GM23248 (cell line): ENCODE results near the gene PRPSAP2. TPM values are rescaled to one million over a fixed set of nuclear protein-coding genes. Genes with fewer than 3 reads are reported as not detected.

Experiments used
- DNase-seq: peaks from one replicate; pipeline ENCODE4 v3.0.0-alpha.2; 2015
- H2AFZ ChIP-seq: fragments of 200-600 bp; sonication (generic); 2 replicates; pipeline ENCODE4 v1.6.1; 2016; ENCODE audit warnings: antibody characterized with exemption
- H3F3A ChIP-seq: fragments of 200-600 bp; sonication (generic); 2 replicates; pipeline ENCODE4 v1.6.1; 2016; ENCODE audit warnings: mild to moderate bottlenecking, antibody characterized with exemption, mixed run types; ENCODE audit not compliant: insufficient read depth
- H3K27ac ChIP-seq: fragments of 200-600 bp; sonication (generic); 2 replicates; pipeline ENCODE4 v1.5.1; 2016; ENCODE audit warnings: mild to moderate bottlenecking
- H3K27me3 ChIP-seq: fragments of 200-600 bp; sonication (generic); replicated peaks from 2 replicates; pipeline ENCODE4 v1.6.1; 2016; ENCODE audit warnings: mild to moderate bottlenecking; ENCODE audit not compliant: insufficient read depth
- H3K36me3 ChIP-seq: fragments of 200-600 bp; sonication (generic); 2 replicates; pipeline ENCODE4 v1.6.1; 2016; ENCODE audit warnings: low read depth, mild to moderate bottlenecking
- H3K4me1 ChIP-seq: fragments of 200-600 bp; sonication (generic); 2 replicates; pipeline ENCODE4 v1.6.1; 2016; ENCODE audit warnings: mild to moderate bottlenecking; ENCODE audit not compliant: insufficient read depth
- H3K4me2 ChIP-seq: fragments of 200-600 bp; sonication (generic); one replicate; pipeline ENCODE4 v1.6.1; 2016; ENCODE audit warnings: mild to moderate bottlenecking; ENCODE audit not compliant: unreplicated experiment
- H3K4me3 ChIP-seq: fragments of 200-600 bp; sonication (generic); 2 replicates; pipeline ENCODE4 v1.5.1; 2016; ENCODE audit warnings: mild to moderate bottlenecking
- H3K79me2 ChIP-seq: fragments of 200-600 bp; sonication (generic); 2 replicates; pipeline ENCODE4 v1.6.1; 2016; ENCODE audit warnings: mild to moderate bottlenecking; ENCODE audit not compliant: insufficient read depth
- H3K9ac ChIP-seq: fragments of 200-600 bp; sonication (generic); 2 replicates; pipeline ENCODE4 v1.6.1; 2016; ENCODE audit warnings: mild to moderate bottlenecking
- H3K9me2 ChIP-seq: fragments of 200-600 bp; sonication (generic); 2 replicates; pipeline ENCODE4 v1.6.1; 2016; ENCODE audit warnings: mixed run types, mild to moderate bottlenecking, moderate library complexity; ENCODE audit not compliant: insufficient read depth
- H3K9me3 ChIP-seq: fragments of 200-600 bp; sonication (generic); one replicate; pipeline ENCODE4 v1.6.1; 2017; ENCODE audit warnings: low read depth
- H4K20me1 ChIP-seq: fragments of 200-600 bp; sonication (generic); 2 replicates; pipeline ENCODE4 v1.6.0; 2016; ENCODE audit not compliant: insufficient read depth
- EZH2 ChIP-seq: fragments of 200-600 bp; sonication (generic); IDR thresholded peaks from 2 replicates; pipeline ENCODE4 v1.6.1; 2018; ENCODE audit warnings: antibody characterized with exemption, mild to moderate bottlenecking; ENCODE audit not compliant: insufficient read depth, poor library complexity, severe bottlenecking
- EZH2phosphoT487 ChIP-seq: fragments of 200-600 bp; sonication (generic); IDR thresholded peaks from 2 replicates; pipeline ENCODE4 v1.6.1; 2018; ENCODE audit warnings: antibody characterized with exemption, moderate library complexity, mild to moderate bottlenecking, low read depth; ENCODE audit not compliant: insufficient read depth
- WGBS, 2 experiments: methylation state at CpG; one replicate each; pipeline ENCODE4 v1.1.6; 2015 to 2017; ENCODE audit warnings: low lambda C conversion rate in 2 of 2, low coverage in 1 of 2; ENCODE audit errors: missing lambda C conversion rate in 2 of 2; 5-methylcytosine and 5-hydroxymethylcytosine counted together
- in situ Hi-C: fragments of 300-500 bp; cut with MboI; formaldehyde crosslinking; loops from 2 replicates; pipeline ENCODE4 v1.15.0; 2020
- polyA plus RNA-seq: library from polyadenylated mRNA; unstranded; fragments of >200 nt; fragmentation: Nextera tagmentation; extraction: Ambion mirVana; gene quantifications from 2 replicates; pipeline ENCODE4 v1.2.1, GENCODE V29; 2016
- total RNA-seq: library from RNA; depleted of rRNA; stranded (reverse); fragments of >200 nt; shearing (Covaris generic); gene quantifications from 2 replicates; pipeline ENCODE4 v1.2.3, GENCODE V29; 2014

Gene PRPSAP2
- total and polyA plus RNA-seq, 2 experiments from 2014 or later = 19.4 to 23.5 TPM

GRCh38 chr17:18925187-18925586 lies 67.3 kb downstream of the PRPSAP2 start:
- in situ Hi-C loops = no loop called here
- no peaks in the 10 kb centered on the region for H3K79me2 ChIP-seq
- H3K4me1 ChIP-seq = peaks cover 15% of the 10 kb centered on the region
- no peak overlapping the region for H2AFZ ChIP-seq
- H3K9ac ChIP-seq = no peak overlapping the region
- no peak overlapping the region for H3K27ac ChIP-seq
- DNase-seq = no peak
- WGBS, 2 experiments = 95 to 100% methylated on average over 1 of the region's 1 CpG
- TF ChIP-seq EZH2phosphoT487 = no peak
- TF ChIP-seq EZH2 = no peak
- H3K9me2 ChIP-seq = no peaks in the 10 kb centered on the region
- H3K4me3 ChIP-seq = no peak overlapping the region
- no peaks in the 10 kb centered on the region; the same call in 1 of the 2 replicates for H4K20me1 ChIP-seq
- H3K4me2 ChIP-seq = no peak overlapping the region
- peaks cover 8% of the 10 kb centered on the region; the same call in 1 of the 2 replicates for H3K36me3 ChIP-seq
- no peaks in the 10 kb centered on the region for H3K9me3 ChIP-seq
- no peaks in the 10 kb centered on the region for H3K27me3 ChIP-seq
- no peaks in the 10 kb centered on the region for H3F3A ChIP-seq

- Histone ChIP-seq H3K27ac (no peak overlapping the region), H3K9ac (no peak overlapping the region), H3K4me2 (no peak overlapping the region), H3K4me3 (no peak overlapping the region), H2AFZ (no peak overlapping the region), H3K36me3 (peaks cover 11% of the 10 kb centered on the region), H4K20me1 (no peaks in the 10 kb centered on the region), H3K9me3 (no peaks in the 10 kb centered on the region), H3K79me2 (no peaks in the 10 kb centered on the region), H3F3A (no peaks in the 10 kb centered on the region), H3K9me2 (no peaks in the 10 kb centered on the region), H3K4me1 (no peaks in the 10 kb centered on the region), H3K27me3 (no peaks in the 10 kb centered on the region)
- in situ Hi-C loops = no loop called here
- WGBS, 2 experiments = 94 to 95% methylated on average over 9 of the region's 9 CpGs
- TF ChIP-seq EZH2 (no peak), EZH2phosphoT487 (no peak)
- no peak for DNase-seq
Measured at GRCh38 chr17:18928628-18929125, 70.7 kb downstream of the PRPSAP2 start.

DNA sequence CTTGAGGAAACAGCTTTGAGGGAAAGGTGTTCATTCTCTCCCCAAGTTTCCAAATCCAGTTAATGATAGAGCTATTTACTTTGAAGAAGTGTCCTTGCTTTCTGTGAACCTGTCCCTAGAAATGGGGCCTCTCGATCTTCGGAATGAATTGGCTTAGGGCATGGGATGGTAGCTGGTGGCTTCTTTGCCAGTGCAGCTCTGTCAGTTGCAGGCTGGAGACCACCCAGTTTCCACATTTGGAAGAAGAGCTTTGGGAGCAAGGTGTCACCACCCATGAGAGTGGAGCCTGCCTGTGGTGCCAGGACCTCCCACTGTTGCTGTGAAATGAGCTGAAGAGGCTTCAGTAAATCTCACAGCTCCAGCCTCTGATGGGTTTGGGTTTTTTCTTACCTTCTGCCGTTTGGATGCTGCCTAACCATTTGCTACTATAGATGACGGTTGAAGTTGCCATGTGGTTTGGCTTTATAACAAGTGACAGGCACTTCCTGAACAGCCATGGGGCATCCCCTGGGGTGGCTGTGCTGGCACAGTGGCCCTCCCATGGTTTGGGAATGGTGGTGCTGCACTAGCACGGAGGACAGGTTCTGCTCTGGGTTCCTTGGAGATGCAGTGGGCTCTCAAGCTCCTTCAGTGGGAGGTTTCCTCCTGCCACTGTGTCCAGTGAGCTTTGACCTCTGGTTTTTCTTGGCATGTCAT lies 74.6 kb downstream of the PRPSAP2 start:
- H3K4me2 ChIP-seq = no peak overlapping the region
- no peak overlapping the region for H3K4me3 ChIP-seq
- H3K36me3 ChIP-seq = peaks cover 11% of the 10 kb centered on the region
- no peaks in the 10 kb centered on the region for H3K9me2 ChIP-seq
- no peaks in the 10 kb centered on the region for H3K79me2 ChIP-seq
- no peaks in the 10 kb centered on the region for H4K20me1 ChIP-seq
- no peaks in the 10 kb centered on the region for H3F3A ChIP-seq
- H3K27me3 ChIP-seq = peaks cover 3% of the 10 kb centered on the region; the same call in 1 of the 2 replicates
- no peaks in the 10 kb centered on the region for H3K9me3 ChIP-seq
- in situ Hi-C loops = loop anchor here (10.0 kb wide), 1 partner anchor 62 kb away; no protein-coding TSS in a partner anchor
- no peak overlapping the region for H3K27ac ChIP-seq
- no peak for DNase-seq
- TF ChIP-seq EZH2 = no peak
- no peak for TF ChIP-seq EZH2phosphoT487
- no peak overlapping the region for H2AFZ ChIP-seq
- no peaks in the 10 kb centered on the region for H3K4me1 ChIP-seq
- WGBS, 2 experiments = 74 to 79% methylated on average over 5 of the region's 5 CpGs
- H3K9ac ChIP-seq = no peak overlapping the region

DNA sequence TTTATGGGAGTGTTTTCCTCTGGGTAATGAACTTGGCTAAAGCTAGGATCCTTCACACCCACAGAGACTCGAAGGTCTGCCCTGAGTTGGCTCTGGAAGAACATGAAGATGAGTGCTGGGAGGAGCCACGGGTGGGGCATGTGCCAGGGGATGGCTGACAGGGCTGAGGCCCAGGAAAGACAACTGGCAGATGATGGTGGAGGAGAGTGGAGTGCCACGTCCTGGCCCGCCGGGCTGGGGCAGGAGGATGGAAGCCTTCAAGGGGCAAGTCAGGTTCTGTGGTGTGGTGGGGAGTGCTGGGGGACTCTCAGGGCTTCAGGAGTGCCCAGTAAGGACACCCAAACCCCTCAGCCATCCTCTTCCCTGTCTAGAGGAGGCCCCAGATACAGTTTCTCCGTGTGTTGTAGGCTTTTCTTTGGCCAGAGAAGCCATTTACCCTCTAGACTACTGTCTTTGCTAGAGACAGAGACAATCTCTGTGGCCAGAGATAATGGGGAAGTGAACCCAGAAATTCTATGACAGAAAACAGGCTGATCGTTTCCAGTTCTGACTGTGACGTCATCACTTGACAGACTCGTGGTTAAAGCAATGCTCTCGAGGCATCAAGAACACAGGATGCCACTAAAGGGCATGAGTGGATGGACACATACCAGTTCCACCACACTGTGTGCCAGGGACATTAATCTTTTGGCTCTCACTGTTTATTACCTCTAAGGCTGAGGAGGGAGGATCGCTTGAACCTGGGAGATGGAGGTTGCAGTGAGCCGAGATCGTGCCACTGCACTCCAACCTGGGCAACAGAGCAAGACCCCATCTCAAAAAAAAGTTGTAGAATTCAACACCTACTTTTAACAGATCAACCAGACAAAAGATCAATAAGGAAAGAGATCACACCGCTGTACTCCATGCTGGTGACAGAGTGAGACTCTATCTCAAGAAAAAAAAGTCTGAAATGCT lies 75.4 kb downstream of the PRPSAP2 start:
- no peaks in the 10 kb centered on the region for H3K9me2 ChIP-seq
- in situ Hi-C loops = loop anchor here (10.0 kb wide), 1 partner anchor 61 kb away; no protein-coding TSS in a partner anchor
- DNase-seq = no peak
- no peaks in the 10 kb centered on the region for H3K9me3 ChIP-seq
- 72 to 73% methylated on average over 14 of the region's 14 CpGs for WGBS, 2 experiments
- no peaks in the 10 kb centered on the region for H4K20me1 ChIP-seq
- no peak overlapping the region for H2AFZ ChIP-seq
- H3K4me1 ChIP-seq = no peaks in the 10 kb centered on the region
- no peaks in the 10 kb centered on the region for H3K79me2 ChIP-seq
- H3K4me3 ChIP-seq = no peak overlapping the region
- no peak overlapping the region for H3K9ac ChIP-seq
- H3K36me3 ChIP-seq = peaks cover 11% of the 10 kb centered on the region
- no peak for TF ChIP-seq EZH2
- TF ChIP-seq EZH2phosphoT487 = no peak
- H3K4me2 ChIP-seq = no peak overlapping the region
- H3F3A ChIP-seq = no peaks in the 10 kb centered on the region
- H3K27ac ChIP-seq = no peak overlapping the region
- peaks cover 3% of the 10 kb centered on the region; the same call in 1 of the 2 replicates for H3K27me3 ChIP-seq
